Esophagus squamous epithelium (tissue), 4 donors: Measurements from ENCODE around the gene RNF17.

Experiments
- POLR2A ChIP-seq, 4 donors: fragments of 450-650 bp; IDR thresholded peaks; one replicate each; pipeline ENCODE4 v1.6.1; 2017; ENCODE audit warnings: antibody characterized with exemption in 4 of 4, mild to moderate bottlenecking in 4 of 4, moderate library complexity in 3 of 4
- TF ChIP-seq, protein P1 (sequence below), 6 experiments: fragments of 450-650 bp in 4 of 6; fragments of 200-600 bp in 2 of 6; sonication (generic) in 2 of 6; IDR thresholded peaks; one replicate each; pipeline ENCODE4 v1.5.1; 2016 to 2019; ENCODE audit warnings: antibody characterized with exemption in 6 of 6, mild to moderate bottlenecking in 4 of 6, moderate library complexity in 4 of 6

GRCh38 chr13:24896061-24896460, 132.1 kb downstream of the RNF17 start:
- TF ChIP-seq, protein P1, sequence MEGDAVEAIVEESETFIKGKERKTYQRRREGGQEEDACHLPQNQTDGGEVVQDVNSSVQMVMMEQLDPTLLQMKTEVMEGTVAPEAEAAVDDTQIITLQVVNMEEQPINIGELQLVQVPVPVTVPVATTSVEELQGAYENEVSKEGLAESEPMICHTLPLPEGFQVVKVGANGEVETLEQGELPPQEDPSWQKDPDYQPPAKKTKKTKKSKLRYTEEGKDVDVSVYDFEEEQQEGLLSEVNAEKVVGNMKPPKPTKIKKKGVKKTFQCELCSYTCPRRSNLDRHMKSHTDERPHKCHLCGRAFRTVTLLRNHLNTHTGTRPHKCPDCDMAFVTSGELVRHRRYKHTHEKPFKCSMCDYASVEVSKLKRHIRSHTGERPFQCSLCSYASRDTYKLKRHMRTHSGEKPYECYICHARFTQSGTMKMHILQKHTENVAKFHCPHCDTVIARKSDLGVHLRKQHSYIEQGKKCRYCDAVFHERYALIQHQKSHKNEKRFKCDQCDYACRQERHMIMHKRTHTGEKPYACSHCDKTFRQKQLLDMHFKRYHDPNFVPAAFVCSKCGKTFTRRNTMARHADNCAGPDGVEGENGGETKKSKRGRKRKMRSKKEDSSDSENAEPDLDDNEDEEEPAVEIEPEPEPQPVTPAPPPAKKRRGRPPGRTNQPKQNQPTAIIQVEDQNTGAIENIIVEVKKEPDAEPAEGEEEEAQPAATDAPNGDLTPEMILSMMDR (IDR thresholded peaks at IDR 0.05) = no peak
- TF ChIP-seq POLR2A (IDR thresholded peaks at IDR 0.05) = no peak
